NCI-H460 (cell line): ENCODE data around the gene SRCIN1. TPM values are rescaled to one million over a fixed set of nuclear protein-coding genes. Genes with fewer than 3 reads are reported as not detected.
"Not testable (repeated sequence)": the region's sequence is repeated elsewhere in the genome, so short reads cannot be mapped to it uniquely, and the experiment has no call there.

ENCODE experiments used
- DNase-seq: peaks from one replicate; pipeline ENCODE4 v3.0.0-alpha.2; 2016; ENCODE audit warnings: low read depth; ENCODE audit errors: extremely low read depth
- total RNA-seq: library from RNA; depleted of rRNA; stranded (reverse); fragments of >200 nt; shearing (Covaris generic); gene quantifications from 2 replicates; pipeline ENCODE4 v1.2.3, GENCODE V29; 2014; rRNA removed

SRCIN1 gene
- total RNA-seq, 1 experiment from 2014 or later: 3.0 TPM

DNA sequence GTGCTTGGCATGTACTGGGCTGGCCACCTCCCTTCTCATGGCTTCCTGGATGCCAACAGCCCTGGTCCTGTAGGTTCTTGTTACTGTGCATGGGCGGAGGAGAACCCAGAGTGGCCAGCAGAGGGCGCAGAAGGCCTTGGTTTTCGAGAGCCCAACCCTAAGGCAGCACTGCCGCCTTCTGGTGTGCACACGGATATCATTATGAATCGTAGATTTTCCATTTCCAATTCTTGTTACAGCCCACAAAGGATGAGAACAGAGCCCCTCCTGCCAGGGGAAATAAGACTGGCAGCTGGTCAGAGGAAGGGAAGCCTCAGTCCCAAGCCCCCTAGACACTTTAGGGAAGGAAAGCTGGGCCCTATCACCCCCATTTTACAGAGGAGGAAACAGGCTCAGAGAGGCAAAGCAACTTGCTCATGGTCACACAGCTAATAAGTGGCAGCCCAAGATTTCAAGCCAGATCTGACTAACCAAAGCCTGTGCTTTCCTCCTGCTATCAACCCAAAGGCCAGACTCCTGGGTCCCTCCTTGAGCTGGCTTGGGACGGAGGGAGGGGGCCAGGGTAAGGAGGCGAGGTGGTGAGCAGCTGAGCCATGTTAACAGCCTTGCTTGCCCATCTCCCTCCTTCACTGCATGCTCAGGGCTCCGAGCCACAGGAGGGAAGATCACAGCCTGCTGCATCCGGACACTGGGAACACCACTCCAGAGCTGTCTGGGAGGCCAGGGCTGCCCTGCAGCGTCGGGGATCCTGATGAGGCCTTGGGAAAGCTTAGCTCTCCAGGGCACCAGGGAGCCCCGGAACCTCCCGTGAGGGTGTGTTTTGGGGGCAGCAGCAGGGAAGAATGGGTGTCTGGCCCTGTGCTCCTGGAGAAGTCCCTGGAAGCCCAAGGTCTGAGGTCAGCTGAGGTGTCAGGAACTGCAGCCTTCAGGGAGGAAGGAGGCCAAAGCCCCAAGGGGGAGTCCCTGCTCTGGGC, 113.4 kb downstream of the SRCIN1 start:
- peak; percentile 85 for DNase-seq

DNA sequence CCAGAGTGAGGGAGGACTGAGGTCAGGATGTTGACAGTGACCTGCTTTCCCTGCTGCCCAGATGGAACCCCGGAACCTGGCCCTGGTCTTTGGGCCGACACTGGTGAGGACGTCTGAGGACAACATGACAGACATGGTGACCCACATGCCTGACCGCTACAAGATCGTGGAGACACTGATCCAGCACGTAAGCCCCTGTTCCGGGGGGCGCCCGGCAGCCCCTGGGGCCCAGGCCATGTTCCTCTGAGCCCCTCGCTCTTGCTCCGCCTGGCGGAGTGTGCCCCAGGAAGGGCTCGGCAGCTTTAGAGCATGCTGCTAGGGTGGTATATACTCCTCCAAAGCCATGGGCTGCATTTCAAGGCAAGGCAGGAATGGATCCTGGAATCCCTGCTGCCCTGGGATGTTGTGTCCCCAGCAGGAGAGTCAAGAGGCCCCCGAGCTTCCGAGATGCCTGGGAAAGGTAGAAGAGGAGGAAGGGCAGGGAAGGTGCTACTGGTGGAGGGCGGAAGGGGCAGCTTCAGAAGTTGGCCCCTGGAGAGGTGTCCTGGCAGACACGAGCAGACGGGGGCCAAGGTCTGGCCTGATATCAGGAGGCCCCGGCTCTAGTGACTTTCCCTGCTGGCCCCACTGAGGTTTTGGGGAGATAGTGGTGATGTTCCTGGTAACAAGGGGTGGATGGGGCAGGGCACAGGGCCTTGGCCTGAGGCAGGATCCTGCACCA, 114.2 kb downstream of the SRCIN1 start:
- DNase-seq: not testable (repeated sequence)

DNA sequence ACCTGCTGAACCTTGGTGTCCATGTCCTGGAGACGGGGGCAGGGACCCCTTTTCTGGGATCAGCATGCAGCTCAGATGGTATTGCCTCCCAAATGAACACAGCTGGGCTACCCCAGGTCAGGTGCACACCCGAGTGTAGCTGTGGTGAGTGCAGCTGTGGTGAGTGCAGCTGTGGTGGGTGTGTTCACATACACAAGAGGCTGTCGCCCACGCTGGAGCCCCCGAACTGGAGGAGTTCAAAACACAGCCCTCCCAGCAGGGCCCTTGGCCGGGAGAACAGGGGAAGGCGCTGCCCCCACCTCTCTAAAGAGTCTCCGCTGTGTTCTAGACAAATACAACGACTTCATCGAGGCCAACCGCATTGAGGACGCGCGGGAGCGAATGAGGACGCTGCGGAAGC, 116.0 kb downstream of the SRCIN1 start:
- not testable (repeated sequence) for DNase-seq

DNA sequence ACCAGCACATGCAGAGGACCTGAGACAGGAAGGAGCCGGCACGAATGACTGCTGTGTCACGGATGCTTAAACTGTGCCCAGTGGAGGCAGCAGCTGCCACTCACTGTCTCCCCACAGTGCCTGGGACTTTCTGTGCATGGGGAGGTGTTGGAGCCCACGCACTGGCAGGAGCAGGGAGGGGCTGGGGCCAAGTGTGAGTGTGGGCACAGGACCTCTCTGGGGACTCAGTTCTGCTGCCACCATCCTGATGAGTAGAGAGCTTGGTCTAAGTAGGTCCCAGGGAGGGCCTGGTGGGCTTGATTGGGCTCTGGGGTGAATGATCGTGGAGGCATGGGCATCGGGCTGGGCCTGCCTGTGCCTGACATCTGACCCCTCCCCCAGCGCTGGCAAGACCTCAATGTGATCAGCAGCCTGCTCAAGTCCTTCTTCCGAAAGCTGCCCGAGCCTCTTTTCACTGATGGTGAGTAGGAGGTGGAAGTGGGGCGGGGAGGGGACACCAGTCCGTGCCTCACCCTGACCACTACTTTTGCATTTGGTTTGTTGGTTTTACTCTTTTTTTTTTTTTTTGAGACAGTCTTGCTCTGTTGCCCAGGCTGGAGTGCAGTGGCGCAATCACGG, 120.0 kb downstream of the SRCIN1 start:
- DNase-seq: not testable (repeated sequence)

DNA sequence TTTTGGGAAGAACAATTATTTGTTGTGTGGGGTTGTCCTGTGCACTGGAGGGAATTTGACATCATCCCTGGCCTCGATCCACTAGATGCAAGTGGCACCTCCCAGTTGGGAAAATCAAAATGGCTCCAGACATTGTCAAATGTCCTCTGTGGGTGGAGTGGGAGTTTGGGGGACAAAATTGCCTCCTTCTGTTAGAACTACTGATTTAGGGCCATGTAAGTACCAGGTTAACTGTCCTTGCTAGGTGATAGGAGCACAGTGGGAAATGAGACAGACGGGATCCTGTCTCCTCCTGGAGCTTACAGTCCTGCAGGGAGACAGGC, 120.6 kb downstream of the SRCIN1 start:
- DNase-seq: no peak

DNA sequence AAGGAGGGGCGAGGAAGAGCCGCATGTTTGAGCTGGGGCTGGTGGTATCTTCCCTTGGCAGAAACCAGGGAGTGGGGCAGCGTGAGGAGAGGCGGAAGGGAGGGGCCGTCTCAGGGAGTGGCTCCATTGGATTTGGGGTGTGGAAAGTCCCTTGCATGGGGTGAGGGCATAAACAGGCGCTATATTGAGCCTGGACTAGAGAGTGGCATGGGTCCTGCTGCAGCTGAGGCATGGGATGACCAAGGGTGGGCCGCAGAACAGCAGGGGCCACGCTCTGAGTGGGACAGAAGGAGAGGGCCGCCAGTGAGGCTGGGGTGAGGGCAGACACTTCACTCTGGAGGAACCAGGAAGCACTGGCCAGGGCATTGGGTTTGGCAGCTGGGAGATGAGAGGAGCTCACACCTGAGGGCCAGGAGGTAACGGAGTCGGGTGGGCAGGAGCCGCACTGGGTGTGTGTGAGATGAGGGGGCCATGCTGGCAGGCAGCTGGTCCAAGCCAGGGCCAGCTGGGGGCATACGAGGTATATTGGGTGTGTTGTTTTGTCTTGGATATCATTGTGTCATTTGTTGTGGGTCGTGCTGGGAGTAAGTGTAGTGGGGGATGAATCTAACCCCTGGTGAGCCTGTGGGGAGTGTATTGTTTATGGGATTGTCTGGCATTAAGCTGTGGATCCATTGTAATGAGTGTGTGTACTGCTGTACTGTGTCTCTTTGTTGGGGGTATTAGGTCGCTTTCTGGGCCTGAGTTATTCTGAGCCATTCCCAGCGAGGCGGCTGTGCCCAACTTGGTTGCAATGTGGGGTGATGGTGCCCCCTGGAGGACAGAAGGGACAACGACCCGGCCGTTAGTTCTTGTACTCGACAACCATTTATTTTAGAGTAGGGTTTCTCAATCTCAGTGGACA, 121.3 kb downstream of the SRCIN1 start:
- DNase-seq: peak; percentile 49

DNA sequence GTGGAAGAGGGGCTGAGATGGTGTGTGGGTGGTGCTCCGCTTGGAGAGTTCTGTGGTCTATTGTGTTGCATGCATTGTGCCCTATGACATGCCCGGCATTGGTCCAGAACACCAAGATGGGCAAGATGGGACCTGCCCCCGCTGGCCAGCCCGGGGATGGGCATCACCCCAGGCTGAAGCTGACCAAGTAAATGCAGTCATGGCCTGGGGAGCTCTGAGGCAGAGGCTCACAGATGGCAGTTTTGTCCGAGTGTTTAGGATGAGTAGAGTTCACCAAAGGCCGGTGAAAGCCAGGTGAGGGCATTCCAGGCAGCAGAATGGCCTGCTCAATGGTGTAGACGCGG, 123.1 kb downstream of the SRCIN1 start:
- not testable (repeated sequence) for DNase-seq

DNA sequence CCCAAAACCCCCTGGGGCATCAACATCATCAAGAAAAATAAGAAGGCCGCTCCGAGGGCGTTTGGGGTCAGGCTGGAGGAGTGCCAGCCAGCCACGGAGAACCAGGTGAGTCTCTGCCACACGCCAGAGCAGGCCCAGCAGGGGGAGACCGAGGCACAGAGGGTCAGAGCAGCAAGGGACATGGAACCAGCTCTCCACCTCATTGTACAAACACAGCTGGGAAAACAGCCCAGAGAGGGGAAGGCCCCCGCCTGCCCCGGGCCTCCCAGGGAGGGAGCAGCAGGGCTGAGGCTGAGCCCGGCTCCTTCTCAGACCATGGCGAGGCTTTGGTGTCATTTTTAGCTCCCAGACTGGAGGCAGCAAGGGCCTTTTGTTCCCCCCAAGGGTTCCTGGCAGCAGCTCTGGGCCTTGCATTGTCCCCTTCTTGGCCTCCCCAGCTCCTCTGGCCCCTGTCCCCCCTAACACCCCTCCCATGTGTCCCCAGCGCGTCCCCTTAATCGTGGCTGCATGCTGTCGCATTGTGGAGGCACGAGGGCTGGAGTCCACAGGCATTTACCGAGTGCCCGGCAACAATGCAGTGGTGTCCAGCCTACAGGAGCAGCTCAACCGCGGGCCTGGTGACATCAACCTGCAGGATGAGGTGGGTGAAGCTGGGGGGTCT, 123.6 kb downstream of the SRCIN1 start:
- not testable (repeated sequence) for DNase-seq

Other genes starting within 250 kb of the SRCIN1 start
- gene ARHGAP23, start 177.5 kb downstream of the SRCIN1 start, total RNA-seq: 11.2 and 18.5 TPM in 2 replicates
- 9.5 and 11.6 TPM in 2 replicates for gene EPOP, start 69.0 kb upstream of the SRCIN1 start, total RNA-seq
- gene MLLT6, start 99.3 kb upstream of the SRCIN1 start, total RNA-seq: 39.0 and 39.3 TPM in 2 replicates
- gene CISD3, start 124.4 kb upstream of the SRCIN1 start, total RNA-seq: 8.0 and 11.2 TPM in 2 replicates
- gene PCGF2, start 142.4 kb upstream of the SRCIN1 start, total RNA-seq: 9.1 and 10.4 TPM in 2 replicates
- 232 and 247 TPM in 2 replicates for gene PSMB3, start 146.8 kb upstream of the SRCIN1 start, total RNA-seq
- gene PIP4K2B, start 193.6 kb upstream of the SRCIN1 start, total RNA-seq: 34.7 and 35.6 TPM in 2 replicates
- gene CWC25, start 219.4 kb upstream of the SRCIN1 start, total RNA-seq: 10.8 and 17.5 TPM in 2 replicates
- gene RPL23, start 247.8 kb upstream of the SRCIN1 start, total RNA-seq: 2,388 and 2,583 TPM in 2 replicates